Measurements from ENCODE around the gene CAPN9.
"Not testable (repeated sequence)": the region's sequence is repeated elsewhere in the genome, so short reads cannot be mapped to it uniquely, and the experiment has no call there.

Gene CAPN9

DNA sequence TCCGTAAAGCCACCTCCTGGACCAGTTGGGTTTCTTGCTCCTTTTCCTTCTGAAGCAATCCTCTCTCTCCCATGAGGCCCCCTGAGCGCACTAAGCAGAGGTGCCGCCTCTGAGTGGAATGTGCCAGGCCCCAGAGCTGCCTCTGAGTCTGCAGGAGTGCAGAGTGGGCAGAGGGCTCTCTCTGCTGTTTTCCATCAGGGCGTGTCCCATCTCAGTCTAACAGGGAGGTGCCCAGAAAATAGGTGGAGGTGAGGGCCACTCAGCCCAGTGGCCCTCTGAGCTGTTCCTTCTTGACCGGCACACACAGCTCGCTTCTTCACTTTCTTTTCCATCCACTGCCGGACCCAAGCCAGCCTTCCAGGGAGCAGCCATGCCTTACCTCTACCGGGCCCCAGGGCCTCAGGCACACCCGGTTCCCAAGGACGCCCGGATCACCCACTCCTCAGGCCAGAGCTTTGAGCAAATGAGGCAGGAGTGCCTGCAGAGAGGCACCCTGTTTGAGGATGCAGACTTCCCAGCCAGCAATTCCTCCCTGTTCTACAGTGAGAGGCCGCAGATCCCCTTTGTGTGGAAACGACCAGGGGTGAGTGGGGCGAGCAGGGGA is at the start of gene CAPN9:
TSS of gene CAPN9 (plus strand) at position 262 of the 604 bp plus-strand sequence. CDS start at position 371, 109 bp downstream.
- DNase-seq = no peak

- DNase-seq = no peak
Measured at GRCh38 chr1:230698130-230698529, 49.1 kb upstream of the CAPN9 start.

DNA sequence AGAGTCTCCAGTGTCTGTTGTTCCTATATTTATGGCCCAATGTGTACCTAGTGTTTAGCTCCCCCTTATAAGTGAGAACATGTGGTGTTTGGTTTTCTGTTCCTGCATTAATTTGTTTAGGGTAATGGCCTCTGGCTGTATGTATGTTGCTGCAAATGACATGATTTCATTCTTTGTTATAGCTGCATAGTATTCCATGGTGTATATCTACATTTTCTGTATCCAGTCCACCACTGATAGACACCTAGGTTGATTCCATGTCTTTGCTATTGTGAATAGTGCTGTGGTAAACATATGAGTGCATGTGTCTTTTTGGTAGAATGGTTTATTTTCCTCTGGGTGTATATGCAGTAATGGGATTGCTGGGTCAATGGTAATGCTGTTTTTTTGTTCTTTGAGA is 48.2 kb upstream of the CAPN9 start:
- DNase-seq = not testable (repeated sequence)

DNA sequence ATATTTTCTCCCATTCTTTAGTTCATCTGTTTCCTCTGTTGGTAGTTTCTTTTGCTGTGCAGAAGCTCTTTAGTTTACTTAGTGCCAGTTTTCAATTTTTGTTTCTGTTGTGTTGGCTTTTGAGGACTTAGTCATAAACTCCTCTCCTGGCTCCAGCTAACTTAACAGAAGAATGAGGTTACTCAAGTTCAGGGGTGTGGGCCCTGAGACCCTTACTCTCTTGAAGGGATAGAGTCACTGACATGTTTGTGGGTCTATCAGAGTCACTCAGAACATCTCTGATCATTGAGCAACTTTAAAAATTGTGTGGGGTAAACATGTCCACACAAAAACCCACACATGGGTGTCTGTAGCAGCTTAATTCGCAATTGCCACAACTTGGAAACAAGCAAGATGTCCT is 47.5 kb upstream of the CAPN9 start:
- no peak for DNase-seq

- DNase-seq = no peak
Measured at GRCh38 chr1:230700132-230700531, 47.1 kb upstream of the CAPN9 start.

DNA sequence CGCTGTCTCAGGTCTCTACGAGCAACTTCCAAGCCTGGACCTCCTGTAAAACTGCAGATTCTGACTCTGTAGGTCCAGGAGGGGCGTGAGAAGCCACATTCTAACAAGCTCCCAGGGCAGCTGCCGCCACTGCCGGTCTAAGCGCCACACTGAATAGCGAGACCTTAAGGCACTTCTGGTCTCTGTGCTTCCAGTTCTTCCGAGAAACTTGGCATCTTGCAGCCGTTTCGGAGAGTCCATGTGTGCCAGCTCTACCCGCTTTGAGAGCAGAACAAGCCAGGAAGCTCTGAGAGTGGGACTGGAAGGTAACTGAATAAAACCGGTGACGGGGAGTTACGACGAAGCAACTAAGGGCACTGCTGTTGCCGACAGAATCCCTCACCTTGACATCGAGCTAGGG is 45.8 kb upstream of the CAPN9 start:
- DNase-seq = no peak

GRCh38 chr1:230701895-230702768 is 45.1 kb upstream of the CAPN9 start:
- no peak for DNase-seq

DNA sequence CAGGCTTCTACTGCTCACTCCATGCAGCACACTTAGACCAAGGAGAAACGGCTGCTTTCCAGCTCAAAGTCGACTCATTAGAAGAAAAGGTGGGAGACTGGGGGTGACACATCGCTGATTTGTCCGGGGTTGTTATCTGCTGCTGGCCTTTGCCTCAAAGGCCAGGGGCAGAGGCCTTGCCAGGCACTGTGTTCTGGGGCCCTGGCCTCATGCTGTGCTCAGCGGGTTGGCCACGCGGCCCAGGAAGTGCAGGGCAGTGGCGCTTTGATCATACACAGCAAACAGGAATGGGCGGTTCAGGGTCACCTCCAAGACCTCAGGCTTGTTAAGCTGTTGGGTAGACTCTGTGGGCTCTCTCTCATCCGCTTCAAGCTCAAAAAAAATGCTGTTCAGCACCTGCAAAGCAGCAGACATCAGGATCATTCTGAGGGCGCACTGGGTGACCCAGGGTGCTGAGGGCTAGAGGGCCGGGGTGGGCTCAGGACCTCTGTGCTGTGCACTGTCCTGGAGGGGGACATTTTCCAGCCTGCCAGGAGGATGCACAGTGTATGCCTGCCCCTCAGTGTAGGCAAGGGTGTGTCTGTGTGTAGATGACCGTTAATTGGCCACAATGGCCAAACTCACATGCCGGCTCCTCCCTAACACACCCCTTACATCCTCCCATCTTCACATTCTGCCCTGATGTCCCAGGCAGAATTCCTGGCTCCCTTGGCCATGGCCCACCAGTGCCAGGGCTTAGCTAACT is 44.1 kb upstream of the CAPN9 start:
- DNase-seq = no peak

DNA sequence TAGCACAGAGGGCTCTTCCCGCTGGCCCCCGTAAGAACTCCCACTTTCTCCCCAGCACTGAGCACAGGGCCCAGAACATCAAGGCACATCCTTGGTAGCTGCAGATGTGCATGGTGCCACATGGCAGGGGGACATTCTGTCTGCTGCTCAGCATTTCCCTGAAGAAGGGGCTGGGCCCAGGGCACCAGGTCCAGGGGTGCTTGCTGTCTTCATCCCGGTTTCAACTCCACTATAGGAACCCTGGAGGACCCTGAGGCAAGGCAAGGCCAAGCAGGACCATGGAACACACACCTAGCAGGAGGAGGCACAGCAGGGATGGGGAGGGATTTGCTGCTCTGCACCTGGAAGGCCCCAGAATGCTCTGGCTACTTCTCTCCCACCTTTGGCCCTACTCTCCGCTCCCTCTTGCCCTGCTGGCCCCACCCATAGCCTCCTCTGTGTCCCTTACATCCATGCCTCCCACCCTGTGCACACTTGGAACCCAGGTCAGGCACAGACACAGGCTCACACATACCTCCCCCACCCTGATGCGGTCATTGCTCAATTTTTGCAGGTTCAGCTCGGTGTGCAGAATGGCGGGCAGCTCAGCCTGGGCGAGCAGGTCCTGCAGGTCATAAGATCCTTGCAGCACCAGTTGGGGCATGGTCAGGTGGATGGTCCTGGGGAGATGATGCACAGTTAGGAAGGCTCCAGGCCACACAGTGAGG is 43.4 kb upstream of the CAPN9 start:
- no peak for DNase-seq

- no peak for DNase-seq
Measured at GRCh38 chr1:230704830-230705229, 42.4 kb upstream of the CAPN9 start.

- no peak for DNase-seq
Measured at GRCh38 chr1:230705289-230706019, 41.7 kb upstream of the CAPN9 start.

- no peak for DNase-seq
Measured at GRCh38 chr1:230706020-230706699, 41.0 kb upstream of the CAPN9 start.

GRCh38 chr1:230706887-230707731 is 40.1 kb upstream of the CAPN9 start:
- no peak for DNase-seq

- DNase-seq = no peak
Measured at GRCh38 chr1:230707732-230708630, 39.2 kb upstream of the CAPN9 start.

DNA sequence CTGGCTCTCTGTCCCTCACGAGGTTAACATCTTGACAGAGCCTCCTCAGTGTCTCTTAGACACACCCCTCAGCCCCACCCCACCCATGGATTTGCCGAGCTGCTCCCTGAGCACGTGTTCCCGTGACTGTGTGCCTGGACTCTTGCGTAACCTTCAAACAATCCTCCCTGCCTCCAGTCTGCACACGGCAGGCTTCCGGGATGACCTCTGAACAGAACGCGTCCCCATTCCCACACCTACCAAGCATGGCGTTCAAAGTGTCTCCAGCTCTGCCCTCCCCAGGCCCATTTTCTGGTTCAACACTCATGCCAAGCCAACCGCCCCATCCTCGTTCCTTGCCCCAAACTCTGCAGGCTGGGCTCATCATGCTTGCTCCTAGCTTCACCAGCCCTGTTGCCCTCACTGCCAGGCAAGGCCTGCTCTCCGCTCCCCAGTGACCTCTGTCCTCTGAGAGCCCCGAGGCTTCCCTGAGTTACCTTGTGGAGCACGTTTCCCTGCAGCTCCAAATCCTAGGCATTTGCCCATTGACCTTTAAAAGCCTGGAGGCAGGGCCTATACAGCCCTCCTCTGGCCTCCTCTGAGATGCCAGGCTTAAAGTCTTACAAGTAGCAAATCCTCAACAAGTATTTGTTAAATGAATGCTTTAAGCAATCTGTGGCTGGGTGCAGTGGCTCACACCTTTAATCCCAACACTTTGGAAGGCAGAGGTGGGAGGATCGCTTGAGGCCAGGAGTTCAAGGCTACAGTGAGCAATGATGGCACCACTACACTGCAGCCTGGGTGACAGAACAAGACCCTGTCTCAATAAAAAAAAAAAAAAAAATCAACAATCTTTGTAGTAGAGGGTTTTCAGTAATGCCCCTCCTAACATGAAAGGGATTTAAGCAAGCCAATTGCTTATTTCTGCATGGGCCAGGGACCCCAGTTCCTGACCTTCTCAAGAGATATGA is 38.3 kb upstream of the CAPN9 start:
- no peak for DNase-seq

DNA sequence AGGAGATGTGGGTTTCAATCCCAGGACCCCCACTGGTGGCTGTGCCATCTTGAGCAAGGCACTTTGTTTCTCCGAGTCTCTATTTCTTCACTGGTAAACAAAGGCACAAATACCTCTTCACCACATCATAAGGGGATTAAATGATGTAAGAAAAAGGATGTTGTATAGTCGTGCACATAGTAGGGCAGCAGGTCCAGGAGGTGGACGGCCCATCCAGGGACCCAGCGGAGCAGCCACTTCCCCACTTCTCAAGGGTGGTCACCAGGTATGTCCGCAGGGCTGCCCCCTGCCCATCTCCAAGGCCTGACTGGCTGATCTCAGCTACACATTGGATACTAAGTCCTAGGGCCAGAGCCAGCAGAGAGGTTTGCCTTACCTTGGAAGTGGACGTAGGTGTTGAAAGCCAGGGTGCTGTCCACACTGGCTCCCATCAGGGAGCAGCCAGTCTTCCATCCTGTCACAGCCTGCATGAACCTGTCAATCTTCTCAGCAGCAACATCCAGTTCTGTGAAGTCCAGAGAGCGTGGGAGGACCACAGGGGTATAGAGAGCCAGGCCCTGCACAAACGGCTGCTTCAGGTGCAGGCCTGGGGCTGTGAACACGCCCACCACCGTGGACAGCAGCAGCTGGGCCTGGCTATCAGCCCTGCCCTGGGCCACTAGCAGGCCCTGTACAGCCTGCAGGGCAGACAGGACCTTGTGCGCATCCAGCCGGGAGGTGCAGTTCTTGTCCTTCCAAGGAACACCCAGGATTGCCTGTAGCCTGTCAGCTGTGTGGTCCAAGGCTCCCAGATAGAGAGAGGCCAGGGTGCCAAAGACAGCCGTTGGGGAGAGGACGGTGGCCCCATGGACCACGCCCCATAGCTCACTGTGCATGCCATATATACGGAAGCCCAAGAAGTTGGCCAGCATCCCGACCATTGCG is 37.3 kb upstream of the CAPN9 start:
- DNase-seq = no peak

GRCh38 chr1:230710543-230710904 is 36.7 kb upstream of the CAPN9 start:
- no peak for DNase-seq
